ENCODE data around the gene TIMM17A.

The TIMM17A gene

GRCh38 chr1:201955009-201955728 lies at the start of gene TIMM17A:
TIMM17A (plus strand) TSS chr1:201955503; CDS start chr1:201955527, 24 bp downstream.
- peak; percentile 67 to 98 (median 96) for DNase-seq

DNA sequence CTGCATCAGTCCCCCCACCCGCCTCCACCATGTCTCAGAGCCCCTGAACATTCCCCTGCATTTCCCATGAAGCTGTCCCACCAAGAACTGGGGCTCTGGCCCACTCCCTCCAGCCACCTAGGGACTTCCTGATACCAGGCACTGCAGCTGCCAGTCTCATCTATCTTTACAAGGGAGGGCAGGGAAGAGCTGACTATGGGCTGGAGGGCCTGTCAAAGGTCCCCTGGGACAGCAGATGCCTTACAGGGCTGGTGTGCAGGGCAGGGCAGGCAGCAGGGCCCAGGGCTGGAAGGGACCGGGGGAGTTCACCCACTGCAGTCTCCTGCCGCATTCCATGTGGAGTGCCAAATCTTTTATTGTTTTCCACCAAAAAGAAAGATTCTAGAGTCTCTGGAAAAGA lies 49.0 kb upstream of the TIMM17A start:
- DNase-seq, result no peak

- no peak for DNase-seq
Observed at GRCh38 chr1:201907621-201908020, 47.7 kb upstream of the TIMM17A start.

DNA sequence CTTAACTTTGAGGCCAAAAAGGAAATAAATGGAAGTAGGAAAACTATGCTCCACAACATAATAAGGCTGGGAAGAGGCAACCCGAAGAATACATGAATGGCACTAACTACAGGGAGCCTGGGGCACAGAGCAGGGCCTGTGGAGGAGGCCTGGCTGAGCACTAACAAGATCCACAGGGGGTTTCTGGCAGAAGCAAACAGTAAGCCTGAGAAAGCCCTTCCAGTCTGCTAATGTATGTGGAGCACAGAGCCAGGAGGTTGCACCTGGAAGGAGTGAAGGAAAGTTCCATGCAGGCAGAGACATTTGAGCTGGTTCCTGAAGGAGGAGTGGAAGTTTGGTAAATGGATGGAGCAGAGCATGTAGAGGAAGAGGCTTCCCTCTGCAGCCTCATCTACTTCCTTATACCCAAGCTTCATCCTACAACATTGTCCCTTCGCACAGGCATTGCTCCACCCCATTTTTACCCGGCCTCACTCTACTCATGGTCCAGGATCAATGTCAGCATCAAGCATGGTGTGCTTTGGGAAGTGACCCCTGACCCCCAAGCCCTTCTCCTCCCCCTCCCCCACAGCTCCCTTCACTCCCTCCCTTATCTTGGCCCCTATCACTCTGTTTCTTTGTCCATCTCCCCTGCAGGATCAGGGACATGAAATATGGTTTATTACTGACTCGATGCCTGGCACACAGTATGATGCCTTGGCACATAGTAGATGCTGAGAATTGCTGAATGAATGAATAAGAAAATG lies 43.3 kb upstream of the TIMM17A start:
- no peak for DNase-seq

DNA sequence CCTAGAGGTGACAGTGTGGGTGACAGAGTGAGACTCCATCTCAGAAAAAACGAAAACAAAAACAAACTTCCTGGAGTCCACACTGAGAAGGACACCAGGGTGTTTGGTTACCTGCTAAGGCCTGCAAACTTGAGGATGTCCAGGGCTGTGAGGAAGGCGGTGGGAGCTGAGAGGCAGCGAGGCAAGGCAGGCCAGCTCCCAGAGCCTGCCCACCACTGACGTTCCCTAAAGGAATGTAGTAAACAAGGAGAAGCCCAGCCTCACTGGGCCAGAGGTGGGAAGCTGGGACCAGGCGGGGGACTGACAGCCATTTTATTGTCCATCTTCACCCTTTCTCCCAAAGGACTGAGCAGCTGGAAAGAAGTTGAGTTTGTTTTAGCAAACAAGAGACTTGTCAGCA lies 42.5 kb upstream of the TIMM17A start:
- DNase-seq, result no peak

DNA sequence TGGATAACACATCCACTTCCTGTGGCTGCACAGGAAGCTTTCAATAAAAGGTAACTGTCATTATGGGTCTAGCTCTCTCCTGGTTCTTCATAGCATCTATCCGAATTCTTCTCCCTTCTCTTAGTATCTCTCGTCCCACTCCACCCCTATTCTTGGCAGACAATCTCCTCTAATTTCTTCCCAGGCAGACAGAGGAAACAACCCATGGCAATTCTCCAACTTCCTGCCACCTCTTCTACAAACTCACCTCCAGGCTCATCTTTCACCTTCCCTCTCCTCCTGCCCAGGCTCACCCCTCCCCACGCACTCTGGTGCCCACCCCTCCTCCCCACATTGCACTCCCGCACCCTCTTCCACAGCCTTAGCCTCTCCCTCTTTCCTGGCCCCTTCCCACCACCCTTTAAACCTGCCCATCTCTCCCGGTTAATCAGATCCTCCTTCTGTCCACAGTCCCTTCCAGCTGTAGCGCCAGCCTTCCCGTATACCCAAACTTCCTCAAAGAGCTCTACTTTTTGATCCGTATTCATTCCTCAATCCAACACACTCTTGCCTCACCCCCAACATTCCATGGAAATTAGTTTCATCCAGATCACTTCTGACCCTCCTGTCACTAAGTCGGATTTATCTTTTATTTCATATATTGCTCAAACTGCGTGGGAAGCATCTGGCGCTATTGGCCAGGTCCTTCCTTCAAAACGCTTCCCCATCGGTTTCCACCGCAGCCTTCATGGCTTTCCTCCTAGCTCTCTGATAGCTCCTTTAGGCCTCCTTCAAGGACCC lies 40.7 kb upstream of the TIMM17A start:
- no peak for DNase-seq

GRCh38 chr1:201916649-201917249 lies 38.6 kb upstream of the TIMM17A start:
- DNase-seq, result no peak

DNA sequence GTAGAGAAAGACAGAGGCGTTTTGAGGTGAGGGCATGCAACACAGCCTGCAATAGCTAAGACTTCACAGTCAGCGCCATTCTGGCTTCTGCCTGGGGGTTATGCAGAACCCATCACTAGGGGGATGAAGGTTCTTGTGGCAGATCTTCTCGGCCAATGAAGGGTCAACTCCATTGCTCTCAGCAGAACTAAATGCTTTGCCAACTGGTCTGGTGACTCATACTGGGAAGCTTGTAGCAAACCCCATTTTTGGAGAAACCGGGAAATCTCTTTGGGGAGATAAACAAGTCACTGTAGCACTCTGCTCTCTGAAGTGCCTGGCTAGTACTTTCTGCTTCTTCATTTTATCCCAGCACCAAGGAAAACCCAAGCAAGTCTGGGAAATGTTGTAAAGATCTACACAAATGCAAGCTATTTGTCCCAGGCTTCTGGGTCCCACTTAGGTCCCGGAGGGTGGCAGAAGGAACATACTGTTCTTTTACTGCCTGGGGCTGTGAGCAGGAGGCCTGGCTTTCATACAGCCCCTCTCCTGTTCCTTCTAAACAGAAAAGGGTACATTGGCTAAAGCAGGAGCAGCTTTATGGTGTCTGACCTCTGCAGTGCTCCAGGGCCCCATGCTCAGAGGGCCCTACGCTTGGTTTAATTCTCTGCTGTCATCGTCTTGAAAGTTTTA lies 37.8 kb upstream of the TIMM17A start:
- peak in 1 of 58 donors; percentile 39 for DNase-seq

DNA sequence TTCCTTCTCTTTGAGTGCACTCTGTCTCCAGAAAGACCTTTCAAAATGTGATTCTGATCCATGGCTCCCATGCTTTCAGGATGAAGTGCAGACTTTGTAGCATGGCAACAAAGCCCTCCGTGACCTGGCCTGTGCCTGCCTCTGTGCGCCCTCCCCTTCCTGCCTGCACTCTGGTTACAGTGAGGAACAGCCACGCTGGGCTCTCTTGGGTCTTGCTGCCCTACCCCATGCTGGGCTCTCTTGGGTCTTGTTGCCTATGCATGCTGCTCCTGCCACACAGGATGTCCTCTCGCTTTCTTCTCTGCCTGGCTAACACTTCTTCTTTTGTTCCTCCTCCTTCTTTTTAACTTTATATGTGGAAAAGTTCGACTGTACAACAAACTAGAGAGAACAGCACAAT lies 37.0 kb upstream of the TIMM17A start:
- no peak for DNase-seq

GRCh38 chr1:201921952-201922558 lies 33.2 kb upstream of the TIMM17A start:
- no peak for DNase-seq

- no peak for DNase-seq
Observed at GRCh38 chr1:201925301-201925567, 30.1 kb upstream of the TIMM17A start.

DNA sequence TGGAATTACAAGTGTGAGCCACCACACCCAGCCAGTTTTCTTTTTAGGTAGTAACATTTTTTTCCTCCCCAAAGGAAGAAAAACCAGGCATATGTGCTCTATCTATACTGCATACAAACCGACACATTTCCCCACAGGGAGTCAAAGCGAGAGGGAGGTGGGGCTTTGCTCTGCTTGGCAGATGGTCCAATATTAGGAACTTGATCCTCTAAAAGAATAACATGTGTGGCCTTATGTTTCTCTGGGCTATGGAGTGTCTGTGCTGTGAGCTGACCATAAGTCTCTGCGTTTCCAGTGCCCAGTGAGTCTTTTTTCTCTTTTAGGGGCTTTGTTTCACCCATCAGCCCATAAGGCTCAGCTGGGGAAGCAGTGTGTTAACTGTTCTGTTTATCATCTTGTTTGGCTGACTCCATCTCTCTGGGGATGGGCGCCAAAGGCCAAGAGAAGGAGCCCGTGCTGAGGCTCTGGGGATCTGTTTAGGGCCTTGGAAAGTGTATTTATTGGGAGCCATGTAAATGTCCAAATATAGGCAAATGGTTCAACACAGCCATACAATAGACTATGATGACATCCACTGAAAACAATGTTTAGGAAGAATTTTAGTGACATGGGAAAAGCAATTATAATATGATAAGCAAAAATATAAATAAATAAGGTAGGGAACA lies 29.2 kb upstream of the TIMM17A start:
- no peak for DNase-seq

GRCh38 chr1:201928266-201928665 lies 27.0 kb upstream of the TIMM17A start:
- no peak for DNase-seq

- DNase-seq, result no peak
Observed at GRCh38 chr1:201930137-201930536, 25.2 kb upstream of the TIMM17A start.

- no peak for DNase-seq
Observed at GRCh38 chr1:201930803-201931202, 24.5 kb upstream of the TIMM17A start.

DNA sequence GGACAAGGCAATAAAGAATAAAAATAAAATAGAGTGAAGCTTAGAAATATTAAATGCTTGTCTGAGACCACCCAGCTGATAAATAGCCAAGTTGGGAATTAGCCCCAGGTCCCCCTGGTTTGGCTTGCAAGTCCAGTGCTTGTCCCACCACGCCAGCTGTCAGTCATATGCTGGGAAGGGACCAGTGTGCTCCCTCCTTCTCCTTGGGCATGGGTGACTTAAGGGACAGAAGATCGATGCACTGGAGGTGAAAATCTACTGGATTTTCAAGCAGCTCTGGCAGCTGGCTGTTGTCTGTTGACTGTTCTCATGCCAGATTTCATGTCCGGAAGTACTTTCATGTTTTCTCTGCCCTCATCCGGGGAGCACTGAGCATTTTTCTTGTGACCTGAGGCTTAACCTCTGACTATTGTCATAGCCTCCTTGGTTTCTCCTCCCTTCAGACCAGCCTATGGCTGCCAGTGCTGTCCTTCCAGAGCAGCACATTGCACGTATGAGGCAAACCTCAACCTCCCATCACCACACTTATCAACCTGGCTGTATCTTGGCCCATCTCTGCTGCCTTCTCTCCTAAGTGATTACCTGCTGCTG lies 21.4 kb upstream of the TIMM17A start:
- DNase-seq, result no peak

DNA sequence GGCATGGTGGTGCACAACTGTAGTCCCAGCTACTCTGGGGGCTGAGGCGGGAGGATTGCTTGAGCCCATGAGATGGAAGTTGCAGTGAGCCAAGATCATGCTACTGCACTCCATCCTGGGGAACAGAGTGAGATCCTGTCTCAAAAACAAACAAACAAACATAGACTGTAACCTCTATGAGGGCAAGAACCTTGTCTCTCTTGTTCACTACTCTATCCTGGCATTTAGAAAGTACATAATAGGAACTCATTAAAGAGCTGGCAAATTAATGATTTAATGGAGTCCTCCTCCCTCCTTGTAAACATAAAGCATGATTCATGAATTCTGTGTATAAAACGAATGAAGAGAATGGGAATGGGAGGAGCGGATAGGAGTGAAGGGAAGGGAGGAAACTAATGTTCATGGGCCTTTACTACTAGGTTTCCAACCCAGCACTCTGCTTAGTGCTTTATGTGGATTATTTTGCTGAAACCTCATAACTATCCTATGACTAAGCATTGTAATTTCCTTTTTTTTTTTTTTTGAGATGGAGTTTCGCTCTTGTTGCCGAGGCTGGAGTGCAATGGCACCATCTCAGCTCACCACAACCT lies 17.6 kb upstream of the TIMM17A start:
- no peak for DNase-seq

GRCh38 chr1:201938440-201939035 lies 16.8 kb upstream of the TIMM17A start:
- DNase-seq, result no peak

- DNase-seq, result no peak
Observed at GRCh38 chr1:201939148-201939547, 16.2 kb upstream of the TIMM17A start.

Data from anterior cingulate cortex (tissue), 58 donors.